GM12801 (cell line): Measurements from ENCODE around the gene GAS5.

Experiments
- CTCF ChIP-seq: IDR thresholded peaks from one replicate; pipeline ENCODE4 v1.5.1; 2011; ENCODE audit warnings: control low read depth; ENCODE audit not compliant: insufficient read length; ENCODE audit errors: extremely low read depth

Gene GAS5

GRCh38 chr1:173818459-173818858 lies 49.3 kb downstream of the GAS5 start:
- TF ChIP-seq CTCF: no peak
